K562 (cell line): ENCODE measurements around the gene LCNL1. TPM values are rescaled to one million over a fixed set of nuclear protein-coding genes. Genes with fewer than 3 reads are reported as not detected.

Source experiments
- ATAC-seq: fragments of 200-7000 bp; cut with Tn5 transposase; 3 replicates; pipeline ENCODE4 v1.9.1; 2020; ENCODE audit warnings: moderate library complexity
- BruUV-seq: library from RNA; stranded (reverse); fragments of 400-500 nt; replicated peaks from 2 replicates; lab custom pipeline; 2021; lab: Mats Ljungman, UMichigan
- CTCF ChIA-PET: fragments of 300-600 bp; formaldehyde crosslinking; extraction: SDS; loops from one replicate; lab custom pipeline; 2021; ENCODE audit warnings: low intra/inter-chr PET ratio; lab: Yijun Ruan, JAX
- POLR2A ChIA-PET: fragments of 300-600, 350-650 bp; sonication (Branson Sonifier 250); formaldehyde crosslinking; extraction: SDS; loops from one replicate; lab custom pipeline; 2021; ENCODE audit warnings: antibody characterized with exemption, inconsistent platforms; lab: Yijun Ruan, JAX
- DNase-seq, 4 experiments: peaks; one replicate each; pipeline versions ENCODE4 v3.0.0 to v3.0.0-alpha.2; 2011 to 2018; ENCODE audit warnings: low spot score in 3 of 4, mixed read lengths in 3 of 4; ENCODE audit errors: extremely low read depth in 1 of 4
- FAIRE-seq: peaks from 2 replicates; lab custom pipeline; 2011; peaks lifted over from hg19 to GRCh38; lab: Jason Lieb, UNC
- H2AFZ ChIP-seq: 2 replicates; pipeline ENCODE4 v1.6.0; 2011; ENCODE audit warnings: low read depth, low read length, control low read depth, inconsistent platforms
- H3K27ac ChIP-seq: fragments of 200-600 bp; 3 replicates; pipeline ENCODE4 v1.8.0; 2011; ENCODE audit warnings: low read depth, mild to moderate bottlenecking, control low read depth, inconsistent platforms, low read length, moderate library complexity, mixed read lengths; ENCODE audit errors: extremely low read depth
- H3K27me3 ChIP-seq, 2 experiments: fragments of 300-600 bp in 1 of 2; 2 replicates in 1 of 2; 3 replicates in 1 of 2; pipeline versions ENCODE4 v1.6.0 to v1.8.0; 2011; ENCODE audit warnings: inconsistent platforms in 2 of 2, low read length in 2 of 2, mild to moderate bottlenecking in 1 of 2, mixed read lengths in 1 of 2, moderate library complexity in 1 of 2; ENCODE audit not compliant: control insufficient read depth in 2 of 2, insufficient read depth in 2 of 2
- H3K36me3 ChIP-seq: fragments of 300-600 bp; 3 replicates; pipeline ENCODE4 v1.8.0; 2011; ENCODE audit warnings: mild to moderate bottlenecking, low read length, inconsistent platforms; ENCODE audit not compliant: control insufficient read depth, insufficient read depth
- H3K4me1 ChIP-seq, 2 experiments: fragments of 200-600 bp in 1 of 2; replicated peaks in 1 of 2; 2 replicates in 1 of 2; 3 replicates in 1 of 2; pipeline versions ENCODE4 v1.5.1 to v1.8.0; 2011; ENCODE audit warnings: inconsistent platforms in 2 of 2, low read length in 2 of 2, mild to moderate bottlenecking in 1 of 2, mixed read lengths in 1 of 2, moderate library complexity in 1 of 2; ENCODE audit not compliant: control insufficient read depth in 2 of 2, insufficient read depth in 2 of 2
- H3K4me2 ChIP-seq: 2 replicates; pipeline ENCODE4 v1.6.1; 2011; ENCODE audit warnings: low read length, control low read depth, inconsistent platforms, mixed read lengths; ENCODE audit not compliant: insufficient read depth
- H3K4me3 ChIP-seq: fragments of 200-600 bp; sonication (generic), shearing (Covaris generic); 2 replicates; pipeline ENCODE4 v1.5.1; 2016; ENCODE audit warnings: control low read depth, inconsistent platforms
- H3K79me2 ChIP-seq: fragments of 200-600 bp; 3 replicates; pipeline ENCODE4 v1.8.0; 2011; ENCODE audit warnings: low read length, inconsistent platforms; ENCODE audit not compliant: control insufficient read depth, insufficient read depth
- H3K9ac ChIP-seq, 2 experiments: 2 replicates each; pipeline versions ENCODE4 v1.6.0 to v1.6.1; 2011; ENCODE audit warnings: low read depth in 2 of 2, low read length in 2 of 2, control low read depth in 1 of 2, inconsistent platforms in 1 of 2, mild to moderate bottlenecking in 1 of 2, mixed read lengths in 1 of 2; ENCODE audit not compliant: insufficient read depth in 1 of 2
- H3K9me1 ChIP-seq: one replicate; pipeline ENCODE4 v1.6.0; 2011; ENCODE audit warnings: inconsistent platforms, mild to moderate bottlenecking, low read length, moderate library complexity; ENCODE audit not compliant: control insufficient read depth, insufficient read depth
- H3K9me3 ChIP-seq: replicated peaks from 2 replicates; pipeline ENCODE4 v1.5.1; 2011; ENCODE audit warnings: low read depth, low read length, inconsistent platforms; ENCODE audit not compliant: control insufficient read depth, insufficient read depth
- H4K20me1 ChIP-seq: replicated peaks from 2 replicates; pipeline ENCODE4 v1.6.1; 2011; ENCODE audit warnings: low read length, inconsistent platforms, mixed read lengths; ENCODE audit not compliant: control insufficient read depth, insufficient read depth
- AFF4 ChIP-seq: sonication (generic); formaldehyde crosslinking; IDR thresholded peaks from 2 replicates; pipeline ENCODE4 v1.8.0; 2023; ENCODE audit warnings: mild to moderate bottlenecking, missing genetic modification reagents
- DNMT1 ChIP-seq: fragments of 450-650 bp; IDR thresholded peaks from 2 replicates; pipeline ENCODE4 v1.6.1; 2016; ENCODE audit warnings: antibody characterized with exemption, mild to moderate bottlenecking
- ELK1 ChIP-seq: sonication (generic); formaldehyde crosslinking; IDR thresholded peaks from 2 replicates; pipeline ENCODE4 v1.8.1; 2022; ENCODE audit warnings: missing genetic modification reagents
- FOXJ2 ChIP-seq: fragments of 200-800 bp; sonication (Bioruptor generic); IDR thresholded peaks from 2 replicates; pipeline ENCODE4 v1.6.1; 2016; ENCODE audit warnings: missing genetic modification characterization, missing compliant biosample characterization
- NEUROD1 ChIP-seq: fragments of 150-350 bp; IDR thresholded peaks from 2 replicates; pipeline ENCODE4 v1.6.1; 2014; ENCODE audit warnings: borderline replicate concordance, low read length, low read depth; ENCODE audit not compliant: partially characterized antibody
- SIRT6 ChIP-seq: IDR thresholded peaks from one replicate; pipeline ENCODE4 v1.6.1; 2012; ENCODE audit warnings: low read depth, mild to moderate bottlenecking, control low read depth, inconsistent platforms, low read length, moderate library complexity
- ZKSCAN8 ChIP-seq: fragments of 200-800 bp; sonication (Bioruptor generic); IDR thresholded peaks from 2 replicates; pipeline ENCODE4 v1.6.1; 2016; ENCODE audit warnings: missing genetic modification characterization, missing compliant biosample characterization
- WGBS: fragments of 100-300 bp; shearing (Covaris generic); methylation state at CpG from one replicate; pipeline ENCODE4 v1.1.6; 2016; ENCODE audit warnings: low coverage, mixed read lengths; ENCODE audit not compliant: insufficient coverage; ENCODE audit errors: missing lambda C conversion rate; 5-methylcytosine and 5-hydroxymethylcytosine counted together
- in situ Hi-C: fragments of 300-500 bp; cut with MboI; formaldehyde crosslinking; loops from 4 replicates; pipeline ENCODE4 v1.15.0; 2018; ENCODE audit warnings: inconsistent platforms, mixed read lengths
- intact Hi-C: fragments of 100-400 bp; cut with micrococcal nuclease; formaldehyde crosslinking; loops from 2 replicates; pipeline ENCODE4 v1.14.2; 2022
- polyA plus RNA-seq, 8 experiments: library from polyadenylated mRNA; depleted of rRNA in 4 of 8; stranded (reverse) in 5 of 8; unstranded in 3 of 8; fragments of >200 nt; fragmentation: Nextera tagmentation in 2 of 8; fragmentation: Illumina TruSeq in 1 of 8; extraction: Ambion mirVana in 2 of 8; extraction: Trizol in 1 of 8; gene quantifications; 2 replicates each; pipeline versions ENCODE4 v1.2.1 to v1.2.3, GENCODE V29; 2011 to 2014; ENCODE audit warnings: inconsistent platforms in 1 of 8, missing spikeins in 1 of 8
- total RNA-seq, 7 experiments: library from RNA; depleted of rRNA in 6 of 7; stranded (reverse); fragments of >200 nt in 6 of 7; fragmentation: Illumina TruSeq in 2 of 7; extraction: Trizol in 2 of 7; gene quantifications; 2 replicates each; pipeline versions ENCODE4 v1.2.1 to v1.2.3, GENCODE V29; 2011 to 2021; ENCODE audit warnings: low replicate concordance in 1 of 7
- TF ChIP-seq, protein P1 (sequence below): sonication (generic); formaldehyde crosslinking; IDR thresholded peaks from 2 replicates; pipeline ENCODE4 v1.8.0; 2022; ENCODE audit warnings: mild to moderate bottlenecking, missing genetic modification reagents
- TF ChIP-seq, protein P2 (sequence below): fragments of 450-650 bp; IDR thresholded peaks from 2 replicates; pipeline ENCODE4 v1.7.0; 2016; ENCODE audit warnings: borderline replicate concordance

The LCNL1 gene
- total and polyA plus RNA-seq, 9 of the 15 experiments (the other 6 are each of a cell fraction or from before 2014, with no cell fraction given) = 0.04 to 0.16 (median 0.04) TPM; not detected in 4

- ChIA-PET CTCF (interaction anchor here (0.6 kb wide), 1 partner anchor 233 kb away, joined by 4 read pairs; the partner anchor contains the start of gene DIPK1B), POLR2A (interaction anchor here (0.6 to 1.3 kb wide), 5 partner anchors 14 to 111 kb away, joined by 3 to 4 read pairs (median 4); no protein-coding TSS in a partner anchor)
- in situ Hi-C loops (loop anchor here (5.0 kb wide), 1 partner anchor 93 kb away; no protein-coding TSS in a partner anchor), intact Hi-C loops (loop anchor here (2.0 to 5.0 kb wide), 4 partner anchors 48 to 157 kb away; partner anchors contain the start of genes ABCA2, PAXX and PHPT1)
- Histone ChIP-seq H3K4me1 (peaks cover 24 to 93% of the 10 kb centered on the region in 2 experiments), H3K9me3 (no peaks in the 10 kb centered on the region), H2AFZ (peak within 1 kb of the TSS; percentile 97), H3K4me2 (peak within 1 kb of the TSS; percentile 88), H3K9me1 (peaks cover 5% of the 10 kb centered on the region), H3K79me2 (peaks cover 26% of the 10 kb centered on the region), H3K9ac (peak within 1 kb of the TSS; percentile 90 to 98), H3K4me3 (peak within 1 kb of the TSS; percentile 95), H3K27me3 (no peaks in the 10 kb centered on the region), H3K27ac (peak within 1 kb of the TSS; percentile 91), H3K36me3 (peaks cover 37% of the 10 kb centered on the region; the same call in 2 of the 3 replicates), H4K20me1 (no peaks in the 10 kb centered on the region)
- ATAC-seq (peak; percentile 78), DNase-seq (peak; percentile 96 to 99 (median 98)), FAIRE-seq (peak; percentile 93)
- BruUV-seq = TSS peak; percentile 78
- 2% methylated on average over 57 of the region's 74 CpGs for WGBS
- TF ChIP-seq SIRT6 = no peak
- no peak for TF ChIP-seq ELK1 (CRISPR knock-in tag)
- TF ChIP-seq, protein P1, sequence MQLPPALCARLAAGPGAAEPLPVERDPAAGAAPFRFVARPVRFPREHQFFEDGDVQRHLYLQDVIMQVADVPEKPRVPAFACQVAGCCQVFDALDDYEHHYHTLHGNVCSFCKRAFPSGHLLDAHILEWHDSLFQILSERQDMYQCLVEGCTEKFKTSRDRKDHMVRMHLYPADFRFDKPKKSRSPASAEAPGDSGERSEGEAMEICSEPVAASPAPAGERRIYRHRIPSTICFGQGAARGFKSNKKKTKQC = no peak
- peak; percentile 72; the same call in 1 of the 2 replicates for TF ChIP-seq FOXJ2 (tag)
- TF ChIP-seq DNMT1 = 0 out of 2 replicates have a peak, but pooled peaks have one; percentile 61
- TF ChIP-seq NEUROD1 = peak; percentile 16
- peak; percentile 63; the same call in 1 of the 2 replicates for TF ChIP-seq AFF4
- TF ChIP-seq ZKSCAN8 (CRISPR knock-in tag) = no peak
- TF ChIP-seq, protein P2, sequence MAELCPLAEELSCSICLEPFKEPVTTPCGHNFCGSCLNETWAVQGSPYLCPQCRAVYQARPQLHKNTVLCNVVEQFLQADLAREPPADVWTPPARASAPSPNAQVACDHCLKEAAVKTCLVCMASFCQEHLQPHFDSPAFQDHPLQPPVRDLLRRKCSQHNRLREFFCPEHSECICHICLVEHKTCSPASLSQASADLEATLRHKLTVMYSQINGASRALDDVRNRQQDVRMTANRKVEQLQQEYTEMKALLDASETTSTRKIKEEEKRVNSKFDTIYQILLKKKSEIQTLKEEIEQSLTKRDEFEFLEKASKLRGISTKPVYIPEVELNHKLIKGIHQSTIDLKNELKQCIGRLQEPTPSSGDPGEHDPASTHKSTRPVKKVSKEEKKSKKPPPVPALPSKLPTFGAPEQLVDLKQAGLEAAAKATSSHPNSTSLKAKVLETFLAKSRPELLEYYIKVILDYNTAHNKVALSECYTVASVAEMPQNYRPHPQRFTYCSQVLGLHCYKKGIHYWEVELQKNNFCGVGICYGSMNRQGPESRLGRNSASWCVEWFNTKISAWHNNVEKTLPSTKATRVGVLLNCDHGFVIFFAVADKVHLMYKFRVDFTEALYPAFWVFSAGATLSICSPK = 0 out of 2 replicates have a peak, but pooled peaks have one; percentile 45
Observed at GRCh38 chr9:136944519-136945332, 38.1 kb upstream of the LCNL1 start, which contains the start of the genes C8G and FBXW5. Gene C8G, plus strand, starts transcription at chr9:136945243. Its CDS starts 78 bp downstream, at chr9:136945321. Gene FBXW5, minus strand, starts transcription at chr9:136944738. Its CDS starts 655 bp downstream, at chr9:136944083.
